ENCODE data around the gene PRDM12.

The PRDM12 gene

DNA sequence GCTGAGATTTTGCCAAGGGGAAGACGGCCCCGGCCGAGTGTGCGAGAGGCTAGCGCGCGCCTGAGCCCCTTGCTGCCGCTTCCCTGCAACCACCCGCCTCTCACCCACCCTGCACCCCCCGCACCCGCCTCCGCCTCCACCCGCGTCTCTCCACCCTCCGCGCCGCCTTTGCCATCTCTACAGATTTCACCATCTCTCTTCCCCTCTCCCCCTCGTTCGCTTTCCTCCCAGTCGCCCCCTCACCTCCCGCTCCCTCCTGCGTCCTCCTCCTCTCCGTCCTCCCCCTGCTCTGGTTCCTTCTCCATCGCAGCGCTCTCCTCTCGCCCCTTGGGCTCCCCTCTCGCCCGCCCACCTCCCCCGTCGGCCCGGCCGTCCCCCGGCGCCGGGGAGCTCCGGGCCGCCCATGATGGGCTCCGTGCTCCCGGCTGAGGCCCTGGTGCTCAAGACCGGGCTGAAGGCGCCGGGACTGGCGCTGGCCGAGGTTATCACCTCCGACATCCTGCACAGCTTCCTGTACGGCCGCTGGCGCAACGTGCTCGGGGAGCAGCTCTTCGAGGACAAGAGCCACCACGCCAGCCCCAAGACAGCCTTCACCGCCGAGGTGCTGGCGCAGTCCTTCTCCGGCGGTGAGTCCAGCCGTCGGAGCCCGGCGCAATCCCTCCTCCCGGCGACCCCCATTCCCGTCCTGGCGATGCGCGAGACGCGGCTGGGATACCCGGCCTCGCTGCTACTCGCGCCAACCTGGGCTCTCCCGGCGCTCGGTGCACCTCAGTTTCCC, at the start of gene PRDM12:
Gene PRDM12 (plus strand): TSS at position 344 of the 778 bp plus-strand sequence. CDS start 60 bp downstream, at position 404.
- DNase-seq = no peak

DNA sequence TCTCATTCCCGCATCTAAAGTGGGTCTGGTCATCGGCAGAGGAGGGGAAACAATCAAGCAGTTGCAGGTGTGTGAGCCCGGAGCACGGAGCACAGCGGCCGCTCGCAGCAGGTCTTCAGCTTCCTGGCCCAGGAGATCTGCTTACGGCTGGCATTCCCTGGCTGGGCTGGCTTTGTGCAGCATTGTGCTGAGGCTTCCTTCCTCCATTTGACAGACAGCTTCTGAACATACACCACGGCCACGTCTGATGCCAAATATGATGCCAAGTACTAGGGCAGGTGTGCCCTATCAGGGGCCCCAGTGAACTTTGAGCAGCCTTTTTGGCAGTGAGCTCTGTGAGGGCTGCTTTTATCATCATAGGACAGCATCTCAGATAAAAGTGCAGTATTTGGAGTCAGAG, 47.9 kb upstream of the PRDM12 start:
- no peak for DNase-seq

DNA sequence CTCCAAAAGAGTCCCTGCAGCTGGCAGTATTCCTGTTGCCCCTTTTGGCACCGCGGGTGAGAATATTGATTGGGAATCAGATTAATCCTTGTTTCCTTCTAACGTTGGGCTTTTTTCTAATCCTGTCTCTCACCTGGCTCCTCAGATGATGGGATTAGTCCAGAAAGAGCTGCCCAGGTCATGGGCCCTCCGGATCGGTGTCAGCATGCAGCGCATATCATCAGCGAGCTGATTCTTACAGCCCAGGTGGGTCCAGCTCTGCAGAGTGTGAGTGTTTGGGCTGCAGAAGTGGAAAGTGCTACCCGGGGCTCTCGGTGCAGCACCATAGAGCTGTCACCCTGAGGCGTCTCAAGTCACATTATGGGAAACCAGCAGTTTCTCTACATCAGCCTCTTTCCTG, 40.9 kb upstream of the PRDM12 start:
- DNase-seq = no peak

DNA sequence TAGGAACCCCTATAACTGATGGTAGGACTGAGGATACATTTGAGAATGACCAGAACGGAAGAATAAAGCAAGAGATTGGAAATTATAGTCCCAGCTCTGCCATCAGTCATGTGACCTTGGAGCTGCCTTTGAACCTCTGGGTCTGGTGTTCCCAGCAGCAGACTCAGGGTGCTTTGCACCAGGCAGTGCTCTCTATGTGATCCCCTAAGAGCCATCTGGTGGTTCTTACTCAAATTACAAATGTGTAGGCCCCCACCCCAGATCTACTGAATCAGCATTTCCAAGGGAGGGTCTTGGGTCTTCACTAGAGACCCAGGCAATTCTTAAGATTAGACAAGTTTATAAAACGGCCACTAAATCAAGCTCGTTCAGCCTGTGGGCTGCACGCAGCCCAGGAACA, 40.2 kb upstream of the PRDM12 start:
- DNase-seq = no peak

DNA sequence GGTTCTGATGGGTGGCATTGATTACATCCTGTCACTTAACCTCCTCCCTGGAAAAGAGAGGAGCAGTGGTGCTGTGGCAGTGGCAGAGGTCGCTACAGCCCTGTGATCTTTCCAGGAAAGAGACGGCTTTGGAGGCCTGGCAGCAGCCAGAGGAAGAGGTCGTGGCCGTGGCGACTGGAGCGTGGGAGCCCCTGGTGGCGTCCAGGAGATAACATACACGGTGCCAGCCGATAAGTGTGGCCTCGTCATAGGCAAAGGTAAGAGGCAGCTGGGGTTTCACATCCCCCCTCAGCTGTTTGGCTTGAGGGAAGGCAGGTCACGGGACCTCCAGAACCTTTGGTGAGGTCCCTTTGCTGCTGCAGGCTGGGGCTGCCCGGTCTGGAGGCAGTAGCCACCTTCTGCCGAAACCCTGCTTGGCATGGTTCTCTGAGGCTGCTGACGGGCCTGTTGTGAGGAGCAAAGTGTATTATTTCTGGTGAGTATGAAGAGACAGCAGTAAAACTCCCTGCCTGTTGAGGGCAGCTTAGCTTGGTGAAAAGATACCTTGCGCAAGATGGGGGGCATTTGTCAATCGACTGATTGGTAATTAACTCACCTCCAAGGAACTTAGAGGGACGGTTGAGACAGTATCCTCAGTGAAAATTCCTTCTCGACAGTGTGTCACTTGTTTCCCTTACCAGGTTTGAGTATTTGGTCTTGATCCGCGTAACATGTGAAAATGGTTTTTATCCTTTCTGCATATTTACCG, 38.0 kb upstream of the PRDM12 start:
- DNase-seq = no peak

DNA sequence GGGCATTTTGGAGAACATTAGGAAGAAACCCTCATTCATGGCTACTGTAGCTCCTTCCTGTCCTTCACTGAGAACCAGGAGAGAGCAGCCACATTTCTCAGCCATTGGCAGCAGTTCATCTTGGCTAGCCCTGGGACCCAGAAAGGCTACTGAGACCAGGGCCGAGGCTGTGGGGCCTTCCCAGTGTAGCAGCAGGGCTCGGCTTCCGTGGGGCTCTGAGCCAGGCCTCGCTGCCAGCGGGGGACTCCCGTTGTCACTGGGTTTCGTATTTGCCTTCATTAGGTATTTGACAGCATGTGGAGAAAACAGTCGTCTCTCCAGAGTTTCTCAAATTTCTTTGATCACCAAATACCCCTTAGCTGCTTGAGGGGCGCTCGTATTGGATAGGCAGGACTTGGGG, 37.3 kb upstream of the PRDM12 start:
- no peak for DNase-seq

DNA sequence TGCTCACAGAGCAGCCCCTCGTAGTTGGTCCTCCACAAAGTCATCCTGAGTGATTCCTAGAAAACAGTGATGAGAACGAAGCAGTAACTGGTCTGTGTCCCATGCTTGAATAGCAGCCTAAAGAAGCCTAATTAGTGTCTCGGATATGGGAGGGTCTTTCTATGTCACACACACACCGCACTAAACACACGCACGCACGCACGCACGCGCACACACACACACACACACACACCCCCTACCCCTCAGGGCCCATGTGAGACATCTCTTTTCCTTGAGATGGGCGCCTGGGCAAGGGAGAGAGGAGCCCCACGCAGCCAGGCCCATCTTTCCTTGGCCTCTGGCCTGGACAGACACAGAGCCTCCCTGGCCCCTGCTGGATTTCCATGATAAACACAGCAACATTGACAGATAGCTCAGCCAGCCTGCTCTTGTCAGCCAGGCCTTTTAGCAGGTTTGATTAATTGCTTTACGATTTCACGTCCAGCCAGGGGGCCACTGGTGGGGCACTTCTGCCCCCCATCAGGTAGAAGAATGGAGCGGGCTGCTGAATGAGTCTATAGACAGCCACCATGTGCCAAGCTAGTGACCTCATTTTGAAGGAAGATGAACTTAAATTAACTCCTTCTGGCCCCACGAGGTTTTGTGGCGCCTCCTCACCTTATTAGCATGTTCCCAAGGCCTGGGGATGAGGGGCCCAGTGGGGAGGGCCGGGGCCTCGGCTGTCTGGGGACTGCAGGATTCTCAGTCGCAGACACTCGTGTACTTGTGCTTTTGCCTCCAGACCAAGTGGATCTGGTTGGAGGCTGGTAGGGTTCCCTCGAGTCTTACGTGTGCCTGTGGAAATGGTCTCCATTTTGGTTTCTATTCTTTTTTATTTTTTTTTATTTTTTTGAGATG, 36.2 kb upstream of the PRDM12 start:
- DNase-seq = no peak

DNA sequence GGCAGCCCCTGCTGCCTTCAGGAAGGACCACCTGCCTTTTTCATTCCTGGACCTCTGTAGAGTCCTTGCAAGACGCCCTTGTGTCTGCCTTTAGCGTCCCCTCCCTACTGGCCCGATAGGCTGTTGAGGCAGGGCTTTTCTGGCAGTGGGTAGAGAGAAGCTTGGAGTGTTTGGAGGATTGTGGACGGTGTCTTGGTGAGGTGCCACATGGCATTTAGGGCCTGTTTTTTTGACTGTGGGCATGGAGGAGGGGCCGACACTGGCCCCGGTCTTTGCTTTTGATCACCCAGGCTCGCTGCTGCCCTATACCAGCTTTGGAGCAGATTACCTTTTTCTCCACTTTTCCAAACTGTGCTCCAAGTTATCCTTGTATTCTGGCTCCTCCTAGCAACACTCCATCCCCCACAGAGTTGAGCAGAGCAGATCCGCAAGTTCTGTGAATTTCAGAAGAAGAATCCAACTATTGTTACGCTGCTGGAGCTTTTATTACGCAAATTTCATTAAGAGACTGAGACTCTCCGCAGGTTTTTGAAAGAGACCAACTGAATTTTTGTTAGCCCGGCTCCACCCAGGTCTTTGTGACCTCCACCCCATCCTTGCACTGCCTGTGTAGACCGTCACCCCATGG, 34.8 kb upstream of the PRDM12 start:
- no peak for DNase-seq

DNA sequence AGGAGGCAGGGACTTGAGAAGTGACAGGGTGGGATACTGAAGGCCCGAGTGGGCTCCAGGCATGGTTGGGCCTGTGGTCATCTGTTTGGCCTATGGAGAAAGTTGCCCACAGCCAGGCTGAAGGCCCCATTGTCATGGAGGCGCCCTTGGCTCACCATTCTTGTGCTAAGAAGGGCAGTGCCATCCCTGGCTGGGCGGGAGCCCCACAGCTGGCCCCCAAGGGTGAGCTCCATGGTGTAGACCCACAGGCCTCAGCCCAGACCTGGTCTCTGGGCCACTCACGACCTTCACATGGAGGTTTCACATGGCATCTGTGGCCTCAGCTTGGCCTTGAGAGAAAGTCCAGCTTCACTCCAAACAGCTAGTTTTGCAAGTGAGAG, 34.3 kb upstream of the PRDM12 start:
- no peak for DNase-seq

DNA sequence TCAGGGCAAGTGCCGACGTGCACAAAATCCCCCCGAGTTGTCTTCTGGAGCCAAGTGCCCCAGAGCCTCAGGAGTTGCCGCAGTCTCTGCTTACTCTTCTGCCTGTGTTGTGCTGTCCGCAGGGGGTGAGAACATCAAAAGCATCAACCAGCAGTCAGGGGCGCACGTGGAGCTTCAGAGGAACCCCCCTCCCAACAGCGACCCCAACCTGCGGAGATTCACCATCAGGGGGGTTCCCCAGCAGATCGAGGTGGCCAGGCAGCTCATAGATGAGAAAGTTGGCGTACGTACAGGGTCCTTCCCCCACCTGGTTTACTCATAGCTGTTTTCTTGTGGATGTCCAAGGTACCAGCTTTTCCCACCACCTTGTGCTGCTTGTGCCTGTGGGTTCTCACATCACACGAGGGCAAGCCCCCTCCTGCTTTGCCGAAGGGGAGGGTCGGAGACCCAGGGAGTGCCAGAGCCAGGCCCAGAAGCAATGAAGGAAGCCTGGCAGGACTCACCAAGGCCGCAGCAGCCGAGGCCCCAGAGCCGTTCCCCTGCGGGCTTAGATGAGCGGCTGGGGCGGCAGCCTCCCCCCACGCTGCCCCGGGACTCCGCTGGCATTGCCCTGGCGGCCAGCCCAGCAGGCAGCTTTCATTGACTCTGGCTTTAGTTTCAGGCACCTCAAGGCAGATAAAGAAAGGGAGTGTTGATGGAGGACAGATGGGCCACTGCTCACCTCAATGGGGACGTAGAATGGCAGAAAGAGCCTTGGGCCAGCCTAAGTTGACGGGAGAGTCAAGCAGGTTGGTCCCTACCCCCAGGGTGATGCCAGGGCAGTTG, 33.7 kb upstream of the PRDM12 start:
- DNase-seq = no peak

DNA sequence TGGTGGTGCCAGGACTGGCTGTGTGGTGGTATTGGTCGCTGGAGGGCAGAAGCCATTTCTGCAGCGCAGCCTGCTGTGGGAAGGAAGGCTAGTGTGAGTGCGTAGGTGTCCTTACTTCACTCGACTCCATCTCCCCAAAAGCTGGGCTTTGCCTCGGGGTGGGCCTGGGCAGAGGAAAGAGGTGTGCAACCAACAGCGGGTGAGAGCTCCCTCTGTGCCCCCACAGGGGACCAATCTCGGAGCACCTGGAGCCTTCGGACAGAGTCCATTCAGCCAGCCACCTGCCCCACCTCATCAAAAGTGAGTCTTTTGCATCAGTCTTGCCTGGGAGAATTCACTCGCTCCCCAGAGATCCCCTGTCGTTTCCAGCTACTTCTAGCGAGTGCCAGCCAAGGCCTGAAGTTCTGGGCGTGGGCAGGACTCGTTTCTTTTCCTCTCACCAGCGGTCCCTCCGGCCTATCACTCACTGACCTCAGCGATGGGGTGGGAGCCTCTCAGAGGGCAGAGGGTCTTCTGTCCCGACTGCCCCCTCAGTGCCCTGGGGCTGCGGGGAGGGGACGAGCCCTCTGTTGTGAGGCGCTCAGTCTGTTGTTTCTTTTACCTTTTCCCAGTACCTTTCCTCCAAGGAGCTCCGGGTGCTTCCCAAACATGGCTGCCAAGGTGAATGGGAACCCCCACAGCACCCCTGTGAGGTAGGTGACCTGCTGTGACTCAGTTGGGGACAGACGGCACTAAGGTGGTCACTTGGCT, 32.9 kb upstream of the PRDM12 start:
- no peak for DNase-seq

DNA sequence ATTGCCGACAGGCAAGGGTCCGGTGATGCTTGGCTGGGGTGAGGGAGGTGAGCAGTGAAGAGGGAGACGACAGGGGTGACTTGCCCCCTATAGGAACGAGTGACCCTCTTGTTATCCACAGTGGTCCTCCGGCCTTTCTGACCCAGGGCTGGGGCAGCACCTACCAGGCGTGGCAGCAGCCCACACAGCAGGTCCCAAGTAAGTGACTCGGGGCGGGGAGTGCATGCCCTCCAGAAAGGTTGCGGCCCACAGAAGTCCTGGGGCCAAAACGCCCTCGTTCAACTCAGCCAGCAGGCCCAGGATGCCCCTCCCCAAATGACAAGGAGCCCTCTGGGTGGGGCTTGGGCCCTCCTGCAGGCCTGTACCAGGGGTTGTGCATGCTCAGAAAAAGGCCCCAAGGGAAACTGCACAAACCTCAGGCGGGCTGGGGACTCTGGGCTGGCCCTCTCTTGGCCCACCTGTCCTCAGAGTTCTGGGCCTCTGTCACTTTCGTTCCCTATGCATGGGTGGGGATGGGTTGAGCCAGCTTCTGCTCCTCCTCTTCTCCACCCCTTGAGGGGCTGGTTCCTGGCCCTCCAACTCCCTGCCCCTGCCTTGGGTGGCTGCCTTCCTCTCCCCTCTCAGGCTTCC, 32.2 kb upstream of the PRDM12 start:
- no peak for DNase-seq

DNA sequence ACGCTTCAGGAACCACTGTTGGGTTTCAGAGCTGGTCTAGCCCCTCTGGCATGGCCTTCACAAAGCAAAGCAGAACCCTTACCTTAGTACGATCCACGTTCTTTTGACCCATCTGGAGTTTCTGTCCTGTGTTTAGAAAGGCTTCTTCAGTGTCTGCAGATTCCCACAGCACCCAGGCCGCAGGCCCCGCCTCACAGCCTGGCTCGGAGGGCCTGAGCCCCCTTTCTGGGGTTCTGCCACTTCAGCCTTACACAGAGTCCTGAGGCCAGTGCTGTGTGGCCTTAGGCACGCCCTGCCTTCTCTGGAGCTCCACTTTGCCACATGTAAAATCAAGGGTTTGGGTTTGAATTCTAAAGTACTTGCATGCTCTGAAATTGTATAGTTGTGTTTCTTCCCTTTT, 31.6 kb upstream of the PRDM12 start:
- no peak for DNase-seq

DNA sequence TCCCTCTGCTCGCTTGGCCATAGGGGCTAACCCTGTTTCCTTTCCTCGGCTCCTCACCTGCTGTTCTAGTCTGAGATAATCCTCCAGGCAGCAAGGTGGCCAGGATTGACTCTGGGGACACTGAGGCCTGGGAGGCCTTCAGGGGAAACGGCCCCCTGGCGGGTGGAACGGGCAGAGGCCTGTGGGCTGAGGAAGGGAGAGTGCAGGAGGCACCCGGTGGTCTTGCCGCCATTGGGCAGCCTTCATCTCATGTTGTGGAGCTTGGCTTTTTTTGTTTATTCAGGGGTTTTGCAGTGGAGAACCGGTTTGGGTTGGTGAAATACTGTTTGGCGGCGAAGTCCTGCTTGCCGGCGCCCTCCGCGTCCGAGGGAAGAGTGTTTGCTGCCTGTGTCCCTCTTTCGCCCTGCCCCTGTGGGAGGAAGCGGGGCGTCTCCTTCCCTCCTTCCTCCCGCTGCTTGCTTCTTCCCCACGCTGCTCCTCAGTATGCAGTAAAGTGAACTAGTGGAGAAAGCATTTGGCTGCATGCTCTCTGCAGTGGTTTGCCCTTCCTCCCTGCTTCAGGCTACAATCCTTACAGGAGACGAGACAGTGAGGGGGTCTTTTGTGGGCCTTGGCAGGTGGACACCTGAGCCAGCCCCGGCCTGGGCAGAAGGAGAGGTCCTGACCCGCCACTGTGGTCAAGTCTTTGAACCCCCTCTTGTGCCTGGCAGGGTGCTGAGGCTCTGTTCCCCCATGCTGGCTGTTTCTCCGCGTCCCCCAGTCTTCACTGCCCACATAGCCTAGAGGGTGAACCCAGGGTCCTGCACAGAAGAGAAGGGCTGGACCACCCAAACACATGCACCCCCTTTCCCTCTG, 30.8 kb upstream of the PRDM12 start:
- no peak for DNase-seq

DNA sequence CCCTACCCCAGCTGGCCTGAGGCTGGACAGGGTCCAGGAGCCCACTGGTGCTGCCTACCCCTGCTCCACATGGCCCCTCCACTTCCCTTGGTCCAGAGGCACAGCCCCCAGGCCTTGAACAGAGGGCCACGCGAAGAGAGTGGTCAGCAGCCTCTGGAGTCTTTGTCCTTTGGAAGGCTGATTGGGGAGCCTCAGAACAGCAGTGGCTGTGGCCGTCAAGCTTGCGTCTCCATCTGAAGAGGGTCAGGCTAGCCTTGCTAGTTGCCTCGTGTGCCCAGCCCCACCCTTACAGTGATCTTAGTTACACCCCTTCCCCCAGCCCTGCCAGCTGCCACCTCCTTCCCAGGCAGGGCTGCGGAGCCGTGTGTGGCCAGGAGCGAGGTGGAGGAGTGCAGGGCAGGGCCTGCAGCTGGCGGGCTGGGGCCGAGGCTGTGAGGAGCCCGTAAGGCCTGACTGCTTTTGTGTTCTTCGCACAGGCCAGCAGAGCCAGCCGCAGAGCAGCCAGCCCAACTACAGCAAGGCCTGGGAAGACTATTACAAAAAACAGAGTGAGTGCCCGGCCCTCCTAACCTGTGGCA, 30.1 kb upstream of the PRDM12 start:
- no peak for DNase-seq

DNA sequence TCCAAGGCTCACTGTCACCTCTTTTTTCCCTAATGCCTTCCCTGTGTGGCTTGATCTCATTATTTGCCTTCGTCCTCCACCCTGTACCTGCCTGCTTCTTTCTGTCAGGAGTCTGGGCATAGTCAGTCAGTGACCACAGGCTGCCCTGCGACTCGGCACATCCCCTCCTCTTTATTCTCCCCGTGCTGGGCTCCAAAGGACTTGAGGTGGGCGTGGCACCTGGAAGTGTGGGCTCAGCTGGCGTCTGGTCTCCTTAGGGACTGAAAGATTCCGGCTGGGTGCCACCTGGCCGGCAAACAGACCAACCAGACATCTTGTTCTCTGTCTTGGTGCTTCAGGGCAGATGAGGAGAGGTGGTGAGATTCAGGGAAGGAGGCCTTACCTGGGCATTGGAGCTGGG, 29.6 kb upstream of the PRDM12 start:
- DNase-seq = no peak

DNA sequence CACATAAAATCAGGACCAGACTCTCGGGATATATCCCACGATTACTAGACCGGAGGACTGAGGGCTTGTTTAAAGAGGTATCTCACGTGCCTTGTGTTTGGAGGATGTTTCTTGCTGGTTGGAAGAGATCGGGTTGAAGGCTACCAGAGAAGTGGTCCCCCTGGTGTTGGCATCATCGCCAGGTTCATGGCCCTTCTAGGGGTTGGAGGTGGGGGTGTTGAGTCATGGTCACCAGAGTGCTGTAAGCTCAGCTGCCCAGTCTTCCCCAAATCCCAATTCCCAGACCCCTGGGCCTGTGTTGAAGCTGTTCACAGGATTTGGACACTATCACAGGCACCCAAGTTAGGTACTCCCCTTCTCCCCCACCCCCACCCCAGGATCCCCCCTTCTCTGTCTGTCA, 29.1 kb upstream of the PRDM12 start:
- no peak for DNase-seq

DNA sequence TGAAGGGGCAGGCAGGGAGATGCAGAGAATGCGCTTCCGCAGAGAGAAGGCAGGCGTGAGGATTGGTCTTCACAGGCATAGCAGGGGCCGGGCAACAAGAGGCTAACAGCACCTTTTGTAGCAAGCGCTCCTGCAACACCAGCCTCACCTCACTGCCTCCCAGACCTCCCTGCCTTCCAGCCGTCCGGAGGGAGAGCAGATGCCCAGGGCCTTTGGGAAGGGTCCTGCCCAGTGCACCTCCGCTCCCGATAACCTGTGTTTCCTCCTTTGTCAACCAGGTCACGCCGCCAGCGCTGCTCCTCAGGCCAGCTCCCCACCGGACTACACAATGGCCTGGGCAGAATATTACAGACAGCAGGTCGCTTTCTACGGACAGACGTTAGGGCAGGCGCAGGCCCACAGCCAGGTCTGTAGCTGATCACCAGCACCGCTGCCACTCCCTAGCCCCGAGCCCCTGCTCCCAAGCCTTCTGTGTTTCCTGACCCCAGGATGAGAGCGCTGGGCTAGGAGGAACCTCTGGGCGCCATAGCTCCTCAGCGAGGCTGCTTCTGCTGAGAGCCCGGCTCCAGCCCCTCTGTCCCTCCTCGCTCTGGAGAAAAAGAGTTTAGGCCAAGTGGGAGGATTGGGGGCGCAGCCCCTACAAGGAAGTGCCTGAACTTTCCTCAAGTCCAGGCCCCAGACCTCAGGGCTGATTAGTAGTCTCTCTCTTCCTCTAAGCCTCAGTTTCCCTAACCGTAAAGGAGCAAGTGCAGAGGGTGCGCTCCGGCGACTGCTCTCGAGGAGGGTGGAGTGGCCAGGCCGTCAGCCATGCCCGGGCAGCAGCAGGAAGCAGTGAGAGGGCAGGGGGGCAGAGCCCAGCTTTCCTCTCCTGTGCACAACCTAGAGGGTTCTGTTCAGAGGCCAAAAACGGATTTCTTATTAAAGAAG, 28.4 kb upstream of the PRDM12 start:
- DNase-seq = no peak

Measured in activated effector memory CD4-positive, alpha-beta T cell treated with Interleukin-2 at 50 U/mL for 16 hours (primary cell).